DOHH2 (cell line): ENCODE data around the gene SH3RF2.

Experiments
- H3F3A ChIP-seq: fragments of 200-600 bp; sonication (generic), shearing (Covaris generic); 2 replicates; pipeline ENCODE4 v1.6.0; 2016; ENCODE audit warnings: antibody characterized with exemption, mild to moderate bottlenecking; ENCODE audit not compliant: control insufficient read depth, insufficient read depth
- H3K27ac ChIP-seq: fragments of 200-600 bp; sonication (generic); 2 replicates; pipeline ENCODE4 v1.5.1; 2014; ENCODE audit warnings: low read depth, mild to moderate bottlenecking, low read length, moderate library complexity
- H3K27me3 ChIP-seq: fragments of 200-600 bp; sonication (generic); 2 replicates; pipeline ENCODE4 v1.6.1; 2014; ENCODE audit warnings: mild to moderate bottlenecking, low read length, mixed read lengths; ENCODE audit not compliant: control insufficient read depth
- H3K36me3 ChIP-seq: fragments of 200-600 bp; sonication (generic); 2 replicates; pipeline ENCODE4 v1.6.1; 2014; ENCODE audit warnings: mild to moderate bottlenecking, low read length, moderate library complexity, mixed read lengths; ENCODE audit not compliant: control insufficient read depth
- H3K4me1 ChIP-seq: fragments of 200-600 bp; sonication (generic); 2 replicates; pipeline ENCODE4 v1.6.1; 2014; ENCODE audit warnings: mild to moderate bottlenecking, low read length, mixed read lengths; ENCODE audit not compliant: control insufficient read depth
- H3K4me2 ChIP-seq: fragments of 200-600 bp; sonication (generic); 2 replicates; pipeline ENCODE4 v1.6.0; 2014; ENCODE audit warnings: mild to moderate bottlenecking, low read length, moderate library complexity
- H3K4me3 ChIP-seq: fragments of 200-600 bp; sonication (generic); 2 replicates; pipeline ENCODE4 v1.5.1; 2014; ENCODE audit warnings: mild to moderate bottlenecking, low read length, mixed read lengths
- H3K79me2 ChIP-seq: fragments of 200-600 bp; sonication (generic); 2 replicates; pipeline ENCODE4 v1.6.1; 2014; ENCODE audit warnings: mild to moderate bottlenecking, low read length, mixed read lengths; ENCODE audit not compliant: control insufficient read depth
- H3K9me2 ChIP-seq: fragments of 200-600 bp; sonication (generic); replicated peaks from 2 replicates; pipeline ENCODE4 v1.6.1; 2014; ENCODE audit warnings: mild to moderate bottlenecking, low read length, mixed read lengths; ENCODE audit not compliant: control insufficient read depth
- H3K9me3 ChIP-seq: fragments of 200-600 bp; sonication (generic); 2 replicates; pipeline ENCODE4 v1.6.1; 2014; ENCODE audit warnings: antibody characterized with exemption, low read length, mixed read lengths; ENCODE audit not compliant: control insufficient read depth, insufficient read depth
- H4K20me1 ChIP-seq: fragments of 200-600 bp; sonication (generic); 2 replicates; pipeline ENCODE4 v1.6.0; 2014; ENCODE audit warnings: low read depth, mild to moderate bottlenecking, antibody characterized with exemption, low read length, moderate library complexity; ENCODE audit not compliant: control insufficient read depth, insufficient read depth
- CTCF ChIP-seq: fragments of 200-600 bp; sonication (generic); IDR thresholded peaks from one replicate; pipeline ENCODE4 v1.5.1; 2014; ENCODE audit warnings: antibody characterized with exemption, mild to moderate bottlenecking, low read depth, low read length; ENCODE audit not compliant: poor library complexity, severe bottlenecking
- EZH2phosphoT487 ChIP-seq: fragments of 200-600 bp; sonication (generic); IDR thresholded peaks from 2 replicates; pipeline ENCODE4 v1.6.1; 2017; ENCODE audit warnings: borderline replicate concordance, mild to moderate bottlenecking, antibody characterized with exemption, low read length, moderate library complexity, mixed read lengths

The SH3RF2 gene, protein sequence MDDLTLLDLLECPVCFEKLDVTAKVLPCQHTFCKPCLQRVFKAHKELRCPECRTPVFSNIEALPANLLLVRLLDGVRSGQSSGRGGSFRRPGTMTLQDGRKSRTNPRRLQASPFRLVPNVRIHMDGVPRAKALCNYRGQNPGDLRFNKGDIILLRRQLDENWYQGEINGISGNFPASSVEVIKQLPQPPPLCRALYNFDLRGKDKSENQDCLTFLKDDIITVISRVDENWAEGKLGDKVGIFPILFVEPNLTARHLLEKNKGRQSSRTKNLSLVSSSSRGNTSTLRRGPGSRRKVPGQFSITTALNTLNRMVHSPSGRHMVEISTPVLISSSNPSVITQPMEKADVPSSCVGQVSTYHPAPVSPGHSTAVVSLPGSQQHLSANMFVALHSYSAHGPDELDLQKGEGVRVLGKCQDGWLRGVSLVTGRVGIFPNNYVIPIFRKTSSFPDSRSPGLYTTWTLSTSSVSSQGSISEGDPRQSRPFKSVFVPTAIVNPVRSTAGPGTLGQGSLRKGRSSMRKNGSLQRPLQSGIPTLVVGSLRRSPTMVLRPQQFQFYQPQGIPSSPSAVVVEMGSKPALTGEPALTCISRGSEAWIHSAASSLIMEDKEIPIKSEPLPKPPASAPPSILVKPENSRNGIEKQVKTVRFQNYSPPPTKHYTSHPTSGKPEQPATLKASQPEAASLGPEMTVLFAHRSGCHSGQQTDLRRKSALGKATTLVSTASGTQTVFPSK

GRCh38 chr5:145936401-145937131 lies at the start of gene SH3RF2:
SH3RF2 (plus strand) TSS chr5:145936578; CDS start chr5:145937929, 1,351 bp downstream.
- Histone ChIP-seq H3K4me1 (no peaks in the 10 kb centered on the region), H4K20me1 (no peaks in the 10 kb centered on the region), H3K4me2 (no peak within 1 kb of the TSS), H3K36me3 (no peaks in the 10 kb centered on the region), H3K9me2 (no peaks in the 10 kb centered on the region), H3K27ac (no peak within 1 kb of the TSS), H3K79me2 (no peaks in the 10 kb centered on the region), H3K27me3 (peaks cover 4% of the 10 kb centered on the region; the same call in 1 of the 2 replicates), H3F3A (no peaks in the 10 kb centered on the region), H3K4me3 (no peak within 1 kb of the TSS), H3K9me3 (no peaks in the 10 kb centered on the region)
- TF ChIP-seq EZH2phosphoT487: no peak
- TF ChIP-seq CTCF: no peak

- Histone ChIP-seq H3K27me3 (0 out of 2 replicates have a peak, but pooled peaks cover 5% of the 10 kb centered on the region), H3K9me2 (no peaks in the 10 kb centered on the region), H3K79me2 (no peaks in the 10 kb centered on the region), H3K4me2 (no peak overlapping the region), H3K4me1 (no peaks in the 10 kb centered on the region), H4K20me1 (no peaks in the 10 kb centered on the region), H3K4me3 (no peak overlapping the region), H3K27ac (no peak overlapping the region), H3K9me3 (no peaks in the 10 kb centered on the region), H3F3A (no peaks in the 10 kb centered on the region), H3K36me3 (no peaks in the 10 kb centered on the region)
- TF ChIP-seq CTCF: no peak
- TF ChIP-seq EZH2phosphoT487: no peak
These were observed 49.2 kb upstream of the SH3RF2 start for GRCh38 chr5:145887217-145887616.

DNA sequence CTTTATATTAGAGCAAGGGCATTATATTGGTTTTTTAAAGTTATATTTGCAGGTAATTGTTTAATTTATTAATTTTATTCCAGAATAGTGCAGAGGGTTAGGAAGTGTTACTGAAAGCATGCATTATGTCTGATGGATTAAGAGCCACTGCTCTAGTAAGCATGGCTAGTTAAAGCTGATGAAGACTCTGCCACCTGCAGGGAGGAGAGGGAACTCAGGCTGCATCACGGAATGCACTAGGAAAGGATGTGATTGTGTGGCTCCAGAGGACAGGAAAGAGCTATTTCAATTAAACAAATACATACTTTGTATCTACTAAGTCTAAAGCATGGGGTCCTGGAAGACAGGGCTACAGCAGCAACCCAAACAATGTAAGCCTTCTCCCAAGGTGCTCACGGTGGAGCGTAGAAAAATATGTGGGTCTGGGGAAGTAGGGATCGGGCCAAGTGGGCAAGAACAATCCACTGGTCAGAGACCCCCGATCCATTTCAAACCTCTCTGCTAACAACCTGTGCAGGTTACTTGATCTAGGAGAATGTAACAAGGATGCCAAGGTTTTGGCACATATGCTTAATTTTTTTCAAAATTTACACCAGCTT lies 48.3 kb upstream of the SH3RF2 start:
- Histone ChIP-seq H3K27me3 (0 out of 2 replicates have a peak, but pooled peaks cover 5% of the 10 kb centered on the region), H3K4me2 (no peak overlapping the region), H3F3A (no peaks in the 10 kb centered on the region), H3K27ac (no peak overlapping the region), H3K79me2 (no peaks in the 10 kb centered on the region), H3K9me3 (no peaks in the 10 kb centered on the region), H3K9me2 (no peaks in the 10 kb centered on the region), H3K36me3 (no peaks in the 10 kb centered on the region), H3K4me1 (no peaks in the 10 kb centered on the region), H4K20me1 (no peaks in the 10 kb centered on the region), H3K4me3 (no peak overlapping the region)
- TF ChIP-seq CTCF (peak; percentile 62), EZH2phosphoT487 (no peak)
